GM12892 (cell line): Measurements from ENCODE around the gene OR8S1.
"Not testable (repeated sequence)": the region's sequence is repeated elsewhere in the genome, so short reads cannot be mapped to it uniquely, and the experiment has no call there.

Experiments
- DNase-seq: peaks from one replicate; pipeline ENCODE4 v3.0.0; 2011; ENCODE audit not compliant: insufficient read length
- FAIRE-seq: peaks from 2 replicates; lab custom pipeline; 2011; peaks lifted over from hg19 to GRCh38; lab: Jason Lieb, UNC
- POLR2A ChIP-seq: IDR thresholded peaks from 2 replicates; pipeline ENCODE4 v1.6.1; 2011; ENCODE audit warnings: low read depth, low read length, control low read depth
- POLR2AphosphoS5 ChIP-seq: IDR thresholded peaks from 2 replicates; pipeline ENCODE4 v1.6.1; 2011; ENCODE audit warnings: low read depth, low read length, control low read depth
- TAF1 ChIP-seq: IDR thresholded peaks from 2 replicates; pipeline ENCODE4 v1.6.1; 2011; ENCODE audit warnings: low read depth, mild to moderate bottlenecking, control low read depth, low read length, borderline replicate concordance

Gene OR8S1

GRCh38 chr12:48527891-48528670 lies 2.6 kb downstream of the OR8S1 start:
- FAIRE-seq (no peak), DNase-seq (no peak)
- no peak for TF ChIP-seq POLR2A
- TF ChIP-seq POLR2AphosphoS5: no peak
- TF ChIP-seq TAF1: no peak

DNA sequence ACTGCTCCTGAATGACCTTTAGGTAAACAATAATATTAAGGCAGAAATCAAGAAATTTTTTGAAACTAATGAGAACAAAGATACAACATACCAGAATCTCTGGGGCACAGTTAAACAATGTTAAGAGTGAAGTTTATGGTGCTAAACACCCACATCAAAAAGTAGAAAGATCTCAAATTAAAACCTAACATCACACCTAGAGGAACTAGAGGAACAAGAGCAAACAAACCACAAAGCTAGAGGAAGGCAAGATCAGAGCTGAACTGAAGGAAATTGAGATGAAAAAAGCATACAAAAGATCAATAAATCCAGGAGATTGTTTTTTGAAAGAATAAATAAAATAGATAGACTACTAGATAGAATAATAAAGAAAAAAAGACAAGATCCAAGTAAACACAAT lies 7.2 kb downstream of the OR8S1 start:
- TF ChIP-seq POLR2A: no peak
- no peak for TF ChIP-seq POLR2AphosphoS5
- TF ChIP-seq TAF1: no peak
- no peak for DNase-seq
- no peak for FAIRE-seq

DNA sequence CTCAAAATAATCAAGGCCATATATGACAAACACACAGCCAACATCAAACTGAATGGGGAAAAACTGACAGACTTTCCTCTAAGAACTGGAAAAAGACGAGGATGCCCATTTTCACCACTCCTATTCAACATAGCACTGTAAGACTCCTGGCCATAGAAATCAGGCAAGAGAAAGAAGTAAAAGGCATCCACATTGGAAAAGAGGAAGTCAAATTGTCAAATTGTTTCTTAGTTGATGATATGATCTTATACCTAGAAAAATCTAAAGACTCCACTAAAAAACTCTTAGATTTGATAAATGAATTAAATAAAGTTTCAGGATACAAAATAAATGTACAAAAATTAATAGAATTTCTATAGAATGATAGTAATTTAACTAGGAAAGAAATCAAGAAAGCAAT lies 11.2 kb downstream of the OR8S1 start:
- DNase-seq (no peak), FAIRE-seq (no peak)
- TF ChIP-seq TAF1 (no peak), POLR2A (no peak), POLR2AphosphoS5 (no peak)

DNA sequence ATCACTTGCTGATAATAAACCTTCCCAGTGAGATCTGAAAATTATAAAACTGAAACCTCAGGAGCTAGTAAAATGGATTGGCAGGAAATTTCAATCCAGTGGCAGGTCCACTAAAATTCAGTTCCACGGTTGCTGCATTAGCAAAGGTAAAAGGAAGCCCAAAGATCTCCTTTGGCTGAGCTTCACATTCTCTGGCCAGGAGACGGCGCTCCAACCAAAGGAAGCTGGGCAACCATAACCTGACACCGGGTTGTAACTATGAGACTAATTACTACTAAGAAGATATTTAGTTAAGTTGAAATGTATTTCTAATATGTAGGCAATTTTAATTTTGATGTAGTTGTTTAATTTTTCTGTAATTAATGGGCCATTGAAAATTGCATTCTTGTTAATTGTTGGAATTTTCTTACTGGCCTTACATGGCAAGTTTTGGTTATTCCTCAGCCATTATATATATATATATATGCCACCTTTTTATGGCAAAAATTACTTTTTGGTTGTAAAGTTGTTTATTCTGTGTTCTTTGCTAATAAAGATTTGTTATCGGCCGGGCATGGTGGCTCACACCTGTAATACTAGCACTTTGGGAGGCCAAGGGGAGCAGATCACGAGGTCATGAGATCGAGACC lies 17.0 kb downstream of the OR8S1 start:
- no peak for FAIRE-seq
- TF ChIP-seq POLR2A: no peak
- TF ChIP-seq POLR2AphosphoS5: no peak
- no peak for DNase-seq

- DNase-seq (no peak), FAIRE-seq (no peak)
- TF ChIP-seq POLR2AphosphoS5 (no peak), POLR2A (no peak), TAF1 (no peak)
Measured at GRCh38 chr12:48545833-48546469, 20.5 kb downstream of the OR8S1 start.

DNA sequence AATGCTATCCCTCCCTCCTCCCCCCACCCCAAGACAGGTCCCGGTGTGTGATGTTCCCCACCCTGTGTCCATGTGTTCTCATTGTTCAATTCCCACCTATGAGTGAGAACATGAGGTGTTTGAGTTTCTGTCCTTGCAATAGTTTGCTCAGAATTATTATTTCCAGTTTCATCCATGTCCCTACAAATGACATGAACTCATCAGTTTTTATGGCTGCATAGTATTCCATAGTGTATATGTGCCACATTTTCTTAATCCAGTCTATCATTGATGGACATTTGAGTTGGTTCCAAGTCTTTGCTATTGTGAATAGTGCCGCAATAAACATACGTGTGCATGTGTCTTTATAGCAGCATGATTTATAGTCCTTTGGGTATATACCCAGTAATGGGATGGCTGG lies 21.6 kb downstream of the OR8S1 start:
- FAIRE-seq, DNase-seq: not testable (repeated sequence)

- not testable (repeated sequence) for FAIRE-seq, DNase-seq
Measured at GRCh38 chr12:48551636-48552035, 26.2 kb downstream of the OR8S1 start.

GRCh38 chr12:48553666-48554343 lies 28.4 kb downstream of the OR8S1 start:
- not testable (repeated sequence) for DNase-seq

GRCh38 chr12:48556631-48557030 lies 31.2 kb downstream of the OR8S1 start:
- DNase-seq (no peak), FAIRE-seq (no peak)
- TF ChIP-seq POLR2A (no peak), TAF1 (no peak), POLR2AphosphoS5 (no peak)

More at GRCh38 chr12:48553666-48554343, 28.4 kb downstream of the OR8S1 start:
- not testable (repeated sequence) for FAIRE-seq

DNA sequence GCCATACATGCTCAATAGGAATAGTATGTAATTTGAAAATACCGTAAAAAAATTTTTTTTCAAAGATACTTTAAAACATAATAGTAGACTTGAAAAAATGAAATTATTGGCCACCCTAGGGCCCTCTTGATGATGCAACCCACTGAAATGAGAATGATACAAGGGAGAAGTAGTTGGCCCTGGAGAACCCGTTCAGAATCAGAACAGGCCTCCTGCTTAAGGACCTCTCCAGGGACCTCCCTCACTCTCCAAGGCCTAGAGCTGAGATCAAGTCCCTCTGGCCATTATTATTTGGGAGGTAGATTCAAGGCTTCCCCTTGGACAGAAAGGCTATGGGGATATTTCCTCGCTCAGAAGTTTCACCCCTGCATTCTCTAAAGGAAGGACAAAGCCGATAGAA lies 32.5 kb downstream of the OR8S1 start:
- FAIRE-seq (no peak), DNase-seq (no peak)
- TF ChIP-seq POLR2AphosphoS5 (no peak), POLR2A (no peak), TAF1 (no peak)

DNA sequence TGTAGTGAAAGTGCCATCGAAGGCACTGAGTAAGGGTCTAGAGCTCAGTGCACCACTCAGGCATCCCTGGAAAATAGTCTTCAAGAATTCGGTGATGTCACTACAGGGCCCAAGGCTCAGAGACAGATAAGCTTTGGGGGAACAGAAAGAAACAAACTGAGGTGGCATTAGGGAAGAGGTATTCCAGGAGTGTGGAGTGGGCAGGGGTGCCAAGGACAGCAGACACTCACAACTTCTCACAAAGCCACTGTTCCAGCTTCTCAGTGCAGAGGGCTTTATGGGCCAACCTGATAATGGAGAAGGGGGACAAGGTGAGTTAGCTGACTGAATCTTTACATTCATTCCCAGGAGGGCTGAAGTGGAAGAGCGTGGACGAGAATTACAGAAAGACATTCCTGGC lies 42.3 kb downstream of the OR8S1 start:
- no peak for TF ChIP-seq TAF1
- no peak for TF ChIP-seq POLR2A
- no peak for TF ChIP-seq POLR2AphosphoS5
- no peak for FAIRE-seq
- DNase-seq: no peak

DNA sequence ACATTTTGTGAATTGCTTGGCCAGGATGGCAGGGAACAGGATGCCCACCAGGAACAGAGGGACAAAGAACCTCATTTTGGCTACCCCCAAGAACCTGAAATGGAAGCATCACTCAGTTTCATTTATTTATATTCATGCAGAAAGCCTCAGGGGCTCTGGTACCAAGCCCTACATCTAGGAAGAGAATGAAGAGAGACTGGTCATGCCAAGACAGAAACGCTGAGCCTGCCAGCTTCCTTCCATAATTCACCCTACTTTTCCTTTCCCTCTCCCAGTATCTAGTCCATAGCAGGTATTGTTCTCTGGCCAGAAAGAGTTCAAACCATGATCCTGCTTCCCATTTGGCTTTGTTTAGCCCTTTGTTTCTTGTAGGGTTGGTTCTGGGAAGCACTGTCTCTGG lies 44.5 kb downstream of the OR8S1 start, which contains the start of gene LALBA:
Gene LALBA (minus strand): TSS at position 101 of the 400 bp plus-strand sequence. CDS start 26 bp downstream, at position 75.
- TF ChIP-seq TAF1 (no peak), POLR2A (no peak), POLR2AphosphoS5 (no peak)
- DNase-seq (no peak), FAIRE-seq (no peak)
